Pancreas (tissue), 10 donors: ENCODE measurements around the gene WNT11. TPM values are rescaled to one million over a fixed set of nuclear protein-coding genes. Genes with fewer than 3 reads are reported as not detected.

Source experiments
- ATAC-seq, 4 donors: fragments of 200-7000 bp; cut with Tn5 transposase; one replicate each; pipeline versions ENCODE4 v1.8.0 to v1.9.1; 2020; ENCODE audit warnings: mild to moderate bottlenecking in 4 of 4, moderate library complexity in 4 of 4
- DNase-seq, 6 donors: peaks; one replicate each; pipeline ENCODE4 v3.0.0-alpha.2; 2020
- FAIRE-seq: peaks from 2 replicates; lab custom pipeline; 2012; peaks lifted over from hg19 to GRCh38; lab: Jason Lieb, UNC
- H3K27ac ChIP-seq, 4 donors: fragments of 200-600 bp; sonication (generic); 1 replicate in 3 of 4; 2 replicates in 1 of 4; pipeline versions ENCODE4 v1.5.0 to v1.8.0; 2020
- H3K27me3 ChIP-seq, 4 donors: fragments of 200-600 bp; one replicate each; pipeline ENCODE4 v1.8.0; 2021
- H3K36me3 ChIP-seq, 3 donors: fragments of 200-600 bp; sonication (generic) in 1 of 3; one replicate each; pipeline versions ENCODE4 v1.5.0 to v1.8.0; 2020 to 2021
- H3K4me1 ChIP-seq, 3 donors: fragments of 200-600 bp; one replicate each; pipeline ENCODE4 v1.8.0; 2021
- H3K4me3 ChIP-seq, 4 donors: fragments of 200-600 bp; sonication (generic) in 2 of 4; one replicate each; pipeline versions ENCODE4 v1.5.0 to v1.8.0; 2020 to 2021
- H3K9me3 ChIP-seq, 4 donors: fragments of 200-600 bp; one replicate each; pipeline ENCODE4 v1.8.0; 2021
- CTCF ChIP-seq, 4 donors: fragments of 200-600 bp; sonication (generic) in 3 of 4; IDR thresholded peaks; one replicate each; pipeline versions ENCODE4 v1.5.0 to v1.8.0; 2021; ENCODE audit warnings: antibody characterized with exemption in 4 of 4
- WGBS, 2 donors: extraction: QIAGEN DNeasy Blood & Tissue Kit; methylation state at CpG; one replicate each; pipeline ENCODE4 v1.1.7; 2013; 5-methylcytosine and 5-hydroxymethylcytosine counted together
- intact Hi-C, 3 donors: fragments of 100-400 bp; cut with DNase I; formaldehyde crosslinking; loops; one replicate each; pipeline versions ENCODE4 v1.11.1 to v1.14.2; 2022
- polyA plus RNA-seq, 2 donors: library from polyadenylated mRNA; stranded (reverse); fragments of 200-250 nt; gene quantifications; one replicate each; pipeline ENCODE4 v1.2.3, GENCODE V29; 2013
- total RNA-seq, 6 donors: library from RNA; stranded (reverse); fragmentation: NEBNext Ultra II Directional in 4 of 6; extraction: Animal tissue kit (Norgen Biotek cat#: 25700) in 4 of 6; gene quantifications; one replicate each; pipeline versions ENCODE4 v1.2.1 to v1.2.4, GENCODE V29; 2021 to 2023
- donor health status: healthy with polysubstance abuse.
- donor health status: DM: no; HTN: no; CAD: no; lungs with moderate emphysema.
- donor health status: DM: no; HTN: no; CAD: no.
- donor health status: control.
- donor health status: control.
- donor health status: Bipolar disorder and iron deficiency.
- donor health status: DM: yes; HTN: yes; CAD: no.
- donor health status: DM: no; HTN: no; CAD: no.
- donor health status: DM: no; HTN: no; CAD: no.
- donor health status: DM: yes; HTN: yes; CAD: no.

The WNT11 gene
- total and polyA plus RNA-seq, 8 donors: 2.6 to 30.5 (median 6.2) TPM

- H3K27ac ChIP-seq: peak overlapping the region in 1 of 4 donors; percentile 30
- H3K4me1 ChIP-seq: peaks cover 0 to 14% (median 5%) of the 10 kb centered on the region in 3 donors
- DNase-seq: peak in 1 of 6 donors; percentile 46
- no peak for FAIRE-seq
- H3K27me3 ChIP-seq: no peaks in the 10 kb centered on the region
- ATAC-seq: no peak
- intact Hi-C loops: loop anchor here in 1 of 3 donors (10.0 kb wide), 1 partner anchor 257 kb away; no protein-coding TSS in a partner anchor
- no peak for TF ChIP-seq CTCF (IDR thresholded peaks at IDR 0.05)
- H3K9me3 ChIP-seq: no peaks in the 10 kb centered on the region
- peak overlapping the region in 1 of 4 donors; percentile 39 for H3K4me3 ChIP-seq
- H3K36me3 ChIP-seq: no peaks in the 10 kb centered on the region
- WGBS, 2 donors: 60 to 70% methylated on average over 5 of the region's 5 CpGs
Observed at GRCh38 chr11:76151556-76152085, 54.7 kb downstream of the WNT11 start.

GRCh38 chr11:76150141-76150540 is 56.2 kb downstream of the WNT11 start:
- ATAC-seq (no peak), FAIRE-seq (no peak), DNase-seq (peak in 1 of 6 donors; percentile 20)
- peaks cover 0 to 14% (median 5%) of the 10 kb centered on the region in 3 donors for H3K4me1 ChIP-seq
- TF ChIP-seq CTCF (IDR thresholded peaks at IDR 0.05): no peak
- no peak overlapping the region for H3K27ac ChIP-seq
- intact Hi-C loops: loop anchor here in 1 of 3 donors (10.0 kb wide), 1 partner anchor 255 kb away; no protein-coding TSS in a partner anchor
- WGBS, 2 donors: 90 to 91% methylated on average over 4 of the region's 4 CpGs
- H3K27me3 ChIP-seq: no peaks in the 10 kb centered on the region
- no peaks in the 10 kb centered on the region for H3K36me3 ChIP-seq
- no peak overlapping the region for H3K4me3 ChIP-seq
- H3K9me3 ChIP-seq: no peaks in the 10 kb centered on the region

GRCh38 chr11:76149713-76150112 is 56.6 kb downstream of the WNT11 start:
- Histone ChIP-seq H3K4me3 (no peak overlapping the region), H3K9me3 (no peaks in the 10 kb centered on the region), H3K27ac (no peak overlapping the region), H3K27me3 (no peaks in the 10 kb centered on the region), H3K4me1 (peaks cover 0 to 14% (median 5%) of the 10 kb centered on the region in 3 donors), H3K36me3 (no peaks in the 10 kb centered on the region)
- FAIRE-seq (no peak), DNase-seq (peak in 1 of 6 donors; percentile 30), ATAC-seq (no peak)
- 88 to 94% methylated on average over 6 of the region's 6 CpGs for WGBS, 2 donors
- intact Hi-C loops: loop anchor here in 1 of 3 donors (10.0 kb wide), 1 partner anchor 255 kb away; no protein-coding TSS in a partner anchor
- TF ChIP-seq CTCF (IDR thresholded peaks at IDR 0.05): no peak

- H3K36me3 ChIP-seq: no peaks in the 10 kb centered on the region
- DNase-seq: no peak
- intact Hi-C loops: no loop called here
- FAIRE-seq: no peak
- peaks cover 0 to 14% (median 5%) of the 10 kb centered on the region in 3 donors for H3K4me1 ChIP-seq
- whole genome bisulfite sequencing, 2 donors: 81 to 90% methylated on average over 17 of the region's 17 CpGs
- no peak overlapping the region for H3K4me3 ChIP-seq
- H3K27ac ChIP-seq: no peak overlapping the region
- no peaks in the 10 kb centered on the region for H3K27me3 ChIP-seq
- ATAC-seq: no peak
- no peaks in the 10 kb centered on the region for H3K9me3 ChIP-seq
- no peak for TF ChIP-seq CTCF (IDR thresholded peaks at IDR 0.05)
Observed at GRCh38 chr11:76148941-76149613, 57.2 kb downstream of the WNT11 start.

GRCh38 chr11:76148231-76148630 is 58.1 kb downstream of the WNT11 start:
- FAIRE-seq (no peak), DNase-seq (no peak), ATAC-seq (no peak)
- Histone ChIP-seq H3K4me1 (peaks cover 0 to 14% (median 5%) of the 10 kb centered on the region in 3 donors), H3K27ac (no peak overlapping the region), H3K36me3 (no peaks in the 10 kb centered on the region), H3K27me3 (no peaks in the 10 kb centered on the region), H3K4me3 (no peak overlapping the region), H3K9me3 (no peaks in the 10 kb centered on the region)
- intact Hi-C loops: no loop called here
- no peak for TF ChIP-seq CTCF (IDR thresholded peaks at IDR 0.05)
- WGBS, 2 donors: 79 to 80% methylated on average over 6 of the region's 6 CpGs
